Neural progenitor cell (in vitro differentiated cells): Measurements from ENCODE around the gene FXYD5. TPM values are rescaled to one million over a fixed set of nuclear protein-coding genes. Genes with fewer than 3 reads are reported as not detected.

Experiments
- DNase-seq: peaks from one replicate; pipeline ENCODE4 v3.0.0-alpha.2; 2016; ENCODE audit warnings: low spot score
- H2AFZ ChIP-seq: fragments of 200-600 bp; sonication (generic); replicated peaks from 2 replicates; pipeline ENCODE4 v1.6.1; 2016; ENCODE audit warnings: antibody characterized with exemption
- H3F3A ChIP-seq: fragments of 200-600 bp; sonication (generic); 2 replicates; pipeline ENCODE4 v1.6.1; 2016; ENCODE audit warnings: antibody characterized with exemption, low read depth
- H3K27ac ChIP-seq: fragments of 200-600 bp; sonication (generic); 2 replicates; pipeline ENCODE4 v1.5.1; 2016; ENCODE audit warnings: mild to moderate bottlenecking
- H3K27me3 ChIP-seq: fragments of 200-600 bp; sonication (generic); 2 replicates; pipeline ENCODE4 v1.6.1; 2016; ENCODE audit warnings: mild to moderate bottlenecking, moderate library complexity
- H3K36me3 ChIP-seq: fragments of 200-600 bp; sonication (generic); 2 replicates; pipeline ENCODE4 v1.5.1; 2016
- H3K4me1 ChIP-seq: fragments of 200-600 bp; sonication (generic); 2 replicates; pipeline ENCODE4 v1.6.1; 2016; ENCODE audit warnings: mixed run types
- H3K4me2 ChIP-seq: fragments of 200-600 bp; sonication (generic); 2 replicates; pipeline ENCODE4 v1.6.1; 2016
- H3K4me3 ChIP-seq: fragments of 200-600 bp; sonication (generic); 2 replicates; pipeline ENCODE4 v1.5.1; 2016
- H3K79me2 ChIP-seq: fragments of 200-600 bp; sonication (generic); 2 replicates; pipeline ENCODE4 v1.6.1; 2016; ENCODE audit warnings: low read depth
- H3K9ac ChIP-seq: fragments of 200-600 bp; sonication (generic); 2 replicates; pipeline ENCODE4 v1.6.1; 2016
- H3K9me3 ChIP-seq: fragments of 200-600 bp; sonication (generic); 2 replicates; pipeline ENCODE4 v1.5.1; 2016; ENCODE audit warnings: low read depth
- H4K20me1 ChIP-seq: fragments of 200-600 bp; sonication (generic); 2 replicates; pipeline ENCODE4 v1.6.1; 2016; ENCODE audit warnings: low read depth
- H3K27ac Mint-ChIP-seq: 3 replicates; pipeline ENCODE4 v1.8.0; 2021; ENCODE audit warnings: mixed read lengths
- H3K27me3 Mint-ChIP-seq: 2 replicates; pipeline ENCODE4 v1.8.0; 2022; ENCODE audit warnings: low read depth, mild to moderate bottlenecking, inconsistent platforms, moderate library complexity, mixed read lengths; ENCODE audit not compliant: insufficient read depth
- H3K36me3 Mint-ChIP-seq: 3 replicates; pipeline ENCODE4 v1.8.0; 2021; ENCODE audit warnings: mixed read lengths
- H3K4me1 Mint-ChIP-seq: 3 replicates; pipeline ENCODE4 v1.8.0; 2021; ENCODE audit warnings: mixed read lengths
- H3K4me3 Mint-ChIP-seq: 3 replicates; pipeline ENCODE4 v1.8.0; 2021; ENCODE audit warnings: mild to moderate bottlenecking, moderate library complexity, mixed read lengths
- H3K9me3 Mint-ChIP-seq: 3 replicates; pipeline ENCODE4 v1.8.0; 2020; ENCODE audit warnings: mixed read lengths
- EZH2 ChIP-seq: fragments of 200-600 bp; sonication (generic); IDR thresholded peaks from 2 replicates; pipeline ENCODE4 v1.6.1; 2017; ENCODE audit warnings: antibody characterized with exemption, mild to moderate bottlenecking, moderate library complexity
- EZH2phosphoT487 ChIP-seq: fragments of 200-600 bp; sonication (generic); IDR thresholded peaks from 2 replicates; pipeline ENCODE4 v1.6.1; 2017; ENCODE audit warnings: antibody characterized with exemption
- total RNA-seq: library from RNA; depleted of rRNA; stranded (reverse); fragments of >200 nt; gene quantifications from 2 replicates; pipeline ENCODE4 v1.2.3, GENCODE V29; 2015; ENCODE audit warnings: low replicate concordance
- TF ChIP-seq, protein P1 (sequence below): fragments of 200-600 bp; sonication (generic); IDR thresholded peaks from 2 replicates; pipeline ENCODE4 v1.5.1; 2017; ENCODE audit warnings: antibody characterized with exemption, mild to moderate bottlenecking

The FXYD5 gene
- total RNA-seq, 1 donor from 2014 or later: 7.8 TPM

DNA sequence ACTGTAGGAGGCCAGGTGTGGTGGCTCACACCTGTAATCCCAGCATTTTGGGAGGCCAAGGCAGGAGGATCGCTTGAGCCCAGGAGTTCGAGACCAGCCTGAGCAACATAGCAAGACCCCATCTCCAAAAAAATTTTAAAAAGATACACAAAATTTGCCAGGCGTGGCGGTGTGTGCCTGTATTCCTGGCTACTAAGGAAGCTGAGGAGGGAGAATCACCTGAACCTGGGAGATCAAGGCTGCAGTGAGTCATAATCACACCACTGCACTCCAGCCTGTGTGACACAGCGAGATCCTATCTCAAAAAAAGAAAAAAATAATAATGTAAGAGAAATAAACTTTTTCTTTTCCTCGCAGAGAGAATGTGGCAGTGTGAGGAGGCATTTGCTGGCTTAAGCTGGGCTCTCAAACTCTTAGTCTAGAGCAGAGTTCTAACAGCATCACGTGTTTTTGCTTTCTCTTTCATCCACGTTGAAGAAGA is 52.9 kb downstream of the FXYD5 start:
- Histone ChIP-seq H3K9me3 (no peaks in the 10 kb centered on the region), H3K4me1 (peaks cover 12% of the 10 kb centered on the region), H3K27ac (no peak overlapping the region), H3K9ac (no peak overlapping the region), H3K79me2 (no peaks in the 10 kb centered on the region), H3K27me3 (no peaks in the 10 kb centered on the region), H4K20me1 (no peaks in the 10 kb centered on the region), H2AFZ (no peak overlapping the region), H3K36me3 (no peaks in the 10 kb centered on the region), H3K4me3 (no peak overlapping the region), H3F3A (peaks cover 19% of the 10 kb centered on the region), H3K4me2 (no peak overlapping the region)
- TF ChIP-seq EZH2phosphoT487 (no peak), EZH2 (no peak)
- TF ChIP-seq, protein P1, sequence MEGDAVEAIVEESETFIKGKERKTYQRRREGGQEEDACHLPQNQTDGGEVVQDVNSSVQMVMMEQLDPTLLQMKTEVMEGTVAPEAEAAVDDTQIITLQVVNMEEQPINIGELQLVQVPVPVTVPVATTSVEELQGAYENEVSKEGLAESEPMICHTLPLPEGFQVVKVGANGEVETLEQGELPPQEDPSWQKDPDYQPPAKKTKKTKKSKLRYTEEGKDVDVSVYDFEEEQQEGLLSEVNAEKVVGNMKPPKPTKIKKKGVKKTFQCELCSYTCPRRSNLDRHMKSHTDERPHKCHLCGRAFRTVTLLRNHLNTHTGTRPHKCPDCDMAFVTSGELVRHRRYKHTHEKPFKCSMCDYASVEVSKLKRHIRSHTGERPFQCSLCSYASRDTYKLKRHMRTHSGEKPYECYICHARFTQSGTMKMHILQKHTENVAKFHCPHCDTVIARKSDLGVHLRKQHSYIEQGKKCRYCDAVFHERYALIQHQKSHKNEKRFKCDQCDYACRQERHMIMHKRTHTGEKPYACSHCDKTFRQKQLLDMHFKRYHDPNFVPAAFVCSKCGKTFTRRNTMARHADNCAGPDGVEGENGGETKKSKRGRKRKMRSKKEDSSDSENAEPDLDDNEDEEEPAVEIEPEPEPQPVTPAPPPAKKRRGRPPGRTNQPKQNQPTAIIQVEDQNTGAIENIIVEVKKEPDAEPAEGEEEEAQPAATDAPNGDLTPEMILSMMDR: no peak
- Mint-ChIP-seq H3K4me3 (no peak overlapping the region), H3K4me1 (peaks cover 3% of the 10 kb centered on the region), H3K27ac (no peak overlapping the region), H3K9me3 (no peaks in the 10 kb centered on the region), H3K27me3 (peaks cover 5% of the 10 kb centered on the region), H3K36me3 (no peaks in the 10 kb centered on the region)
- DNase-seq: no peak

DNA sequence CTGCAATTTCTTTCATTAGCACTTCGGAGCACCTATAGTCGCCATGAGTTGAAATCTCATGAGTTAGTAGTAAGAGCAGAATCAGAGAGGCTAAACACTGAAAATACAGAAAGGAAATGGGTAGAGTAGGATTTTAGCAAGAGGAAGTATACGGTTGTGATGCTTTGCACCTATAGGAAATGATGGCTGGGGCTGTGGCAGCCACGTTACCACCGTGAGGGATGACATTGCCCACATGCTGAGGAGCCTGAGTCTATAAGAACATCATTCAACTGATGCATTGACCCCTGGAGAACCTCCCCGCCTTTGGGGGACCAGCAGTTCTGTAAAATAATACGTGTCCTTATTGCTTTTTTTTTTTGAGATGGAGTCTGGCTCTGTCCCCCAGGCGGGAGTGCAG is 53.6 kb downstream of the FXYD5 start:
- Histone ChIP-seq H3F3A (peaks cover 17% of the 10 kb centered on the region), H2AFZ (no peak overlapping the region), H4K20me1 (no peaks in the 10 kb centered on the region), H3K9me3 (no peaks in the 10 kb centered on the region), H3K9ac (no peak overlapping the region), H3K79me2 (no peaks in the 10 kb centered on the region), H3K4me2 (no peak overlapping the region), H3K4me3 (no peak overlapping the region), H3K27me3 (no peaks in the 10 kb centered on the region), H3K4me1 (peaks cover 5% of the 10 kb centered on the region), H3K27ac (no peak overlapping the region), H3K36me3 (no peaks in the 10 kb centered on the region)
- H3K27me3 Mint-ChIP-seq: peaks cover 5% of the 10 kb centered on the region
- H3K4me1 Mint-ChIP-seq: peaks cover under 1% of the 10 kb centered on the region
- no peak overlapping the region for H3K4me3 Mint-ChIP-seq
- H3K27ac Mint-ChIP-seq: no peak overlapping the region
- TF ChIP-seq, protein P1: no peak
- no peak for TF ChIP-seq EZH2phosphoT487
- no peak for TF ChIP-seq EZH2
- no peaks in the 10 kb centered on the region for H3K36me3 Mint-ChIP-seq
- H3K9me3 Mint-ChIP-seq: no peaks in the 10 kb centered on the region
- no peak for DNase-seq

DNA sequence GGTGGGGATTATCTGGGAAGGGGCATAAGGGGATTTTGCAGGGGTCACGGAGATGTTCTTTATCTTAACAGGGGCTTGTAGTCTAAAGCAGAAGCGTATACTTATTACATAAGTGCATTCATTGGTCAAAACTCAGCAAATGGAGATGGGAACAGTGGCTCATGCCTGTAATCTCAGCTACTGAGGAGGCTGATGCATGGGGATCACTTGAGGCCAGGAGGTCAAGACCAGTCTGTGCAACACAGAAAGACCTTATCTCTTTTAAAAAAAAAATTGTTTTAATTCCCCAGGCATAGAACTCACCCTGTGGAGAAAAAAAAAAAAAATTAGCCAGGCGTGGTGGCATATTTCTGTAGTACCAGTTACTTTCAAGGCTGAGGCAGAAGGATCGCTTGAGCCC is 55.1 kb downstream of the FXYD5 start:
- peaks cover 5% of the 10 kb centered on the region for H3K27me3 Mint-ChIP-seq
- H3K27me3 ChIP-seq: no peaks in the 10 kb centered on the region
- DNase-seq: no peak
- no peak overlapping the region for H2AFZ ChIP-seq
- H3K4me1 ChIP-seq: no peaks in the 10 kb centered on the region
- H3K4me3 Mint-ChIP-seq: no peak overlapping the region
- no peak overlapping the region for H3K27ac Mint-ChIP-seq
- no peaks in the 10 kb centered on the region for H3K36me3 Mint-ChIP-seq
- no peak overlapping the region for H3K4me2 ChIP-seq
- no peaks in the 10 kb centered on the region for H4K20me1 ChIP-seq
- H3F3A ChIP-seq: peaks cover 8% of the 10 kb centered on the region
- H3K9me3 Mint-ChIP-seq: no peaks in the 10 kb centered on the region
- H3K36me3 ChIP-seq: no peaks in the 10 kb centered on the region
- H3K9ac ChIP-seq: no peak overlapping the region
- TF ChIP-seq, protein P1: no peak
- TF ChIP-seq EZH2 (no peak), EZH2phosphoT487 (no peak)
- no peaks in the 10 kb centered on the region for H3K9me3 ChIP-seq
- no peak overlapping the region for H3K27ac ChIP-seq
- H3K79me2 ChIP-seq: no peaks in the 10 kb centered on the region
- H3K4me1 Mint-ChIP-seq: no peaks in the 10 kb centered on the region
- no peak overlapping the region for H3K4me3 ChIP-seq
